Endothelial cell of umbilical vein (primary cell): Measurements from ENCODE around the gene SPIRE2. TPM values are rescaled to one million over a fixed set of nuclear protein-coding genes. Genes with fewer than 3 reads are reported as not detected.

Experiments
- BruUV-seq: library from RNA; stranded (reverse); fragments of 400-500 nt; replicated peaks from 2 replicates; lab custom pipeline; 2021; lab: Mats Ljungman, UMichigan
- CTCF ChIA-PET: fragments of 300-600, 350-600 bp; sonication (Branson Sonifier 250); formaldehyde crosslinking; loops from one replicate; lab custom pipeline; 2021; ENCODE audit warnings: antibody characterized with exemption, inconsistent platforms; lab: Charles Lee
- POLR2A ChIA-PET: fragments of 300-600, 350-600 bp; sonication (Branson Sonifier 250); formaldehyde crosslinking; loops from one replicate; lab custom pipeline; 2021; ENCODE audit warnings: antibody characterized with exemption, inconsistent platforms; lab: Charles Lee
- DNase-seq: peaks from one replicate; pipeline ENCODE4 v3.0.0-alpha.2; 2011; ENCODE audit warnings: low read depth, low spot score
- FAIRE-seq: peaks from 2 replicates; lab custom pipeline; 2011; peaks lifted over from hg19 to GRCh38; lab: Jason Lieb, UNC
- H2AFZ ChIP-seq: 2 replicates; pipeline ENCODE4 v1.6.0; 2012; ENCODE audit warnings: low read depth, low read length, control low read depth, inconsistent platforms
- H3K27ac ChIP-seq: 2 replicates; pipeline ENCODE4 v1.5.1; 2011; ENCODE audit warnings: low read depth, mild to moderate bottlenecking, control low read depth, low read length, moderate library complexity; ENCODE audit not compliant: insufficient read depth
- H3K27me3 ChIP-seq, 2 experiments: 2 replicates each; pipeline versions ENCODE4 v1.6.0 to v1.6.1; 2011; ENCODE audit warnings: low read length in 2 of 2, mixed read lengths in 1 of 2; ENCODE audit not compliant: control insufficient read depth in 2 of 2, insufficient read depth in 2 of 2
- H3K36me3 ChIP-seq, 2 experiments: 2 replicates in 1 of 2; 3 replicates in 1 of 2; pipeline ENCODE4 v1.5.1; 2011; ENCODE audit warnings: low read length in 2 of 2, mild to moderate bottlenecking in 1 of 2, moderate library complexity in 1 of 2; ENCODE audit not compliant: control insufficient read depth in 2 of 2, insufficient read depth in 2 of 2; ENCODE audit errors: extremely low read depth in 1 of 2
- H3K4me1 ChIP-seq: 3 replicates; pipeline ENCODE4 v1.5.1; 2011; ENCODE audit warnings: mild to moderate bottlenecking, low read length; ENCODE audit not compliant: control insufficient read depth, insufficient read depth; ENCODE audit errors: extremely low read depth
- H3K4me2 ChIP-seq: 2 replicates; pipeline ENCODE4 v1.6.1; 2011; ENCODE audit warnings: low read length, control low read depth, mixed read lengths; ENCODE audit not compliant: insufficient read depth
- H3K4me3 ChIP-seq, 3 experiments: fragments of 200-600 bp in 1 of 3; sonication (generic), shearing (Covaris generic) in 1 of 3; replicated peaks in 1 of 3; 2 replicates each; pipeline ENCODE4 v1.5.1; 2011 to 2016; ENCODE audit warnings: control low read depth in 3 of 3, low read length in 3 of 3, mild to moderate bottlenecking in 2 of 3, inconsistent platforms in 1 of 3, low read depth in 1 of 3, moderate library complexity in 1 of 3; ENCODE audit not compliant: insufficient read depth in 1 of 3
- H3K79me2 ChIP-seq: 2 replicates; pipeline ENCODE4 v1.6.0; 2012; ENCODE audit warnings: low read length, inconsistent platforms; ENCODE audit not compliant: control insufficient read depth, insufficient read depth
- H3K9ac ChIP-seq: replicated peaks from 2 replicates; pipeline ENCODE3; 2011; ENCODE audit warnings: low read length, control low read depth; ENCODE audit not compliant: insufficient read depth; ENCODE audit errors: extremely low read depth
- H3K9me1 ChIP-seq: replicated peaks from 3 replicates; pipeline ENCODE4 v1.6.0; 2011; ENCODE audit warnings: mild to moderate bottlenecking, low read length; ENCODE audit not compliant: control insufficient read depth, insufficient read depth; ENCODE audit errors: extremely low read depth
- H3K9me3 ChIP-seq: replicated peaks from 2 replicates; pipeline ENCODE4 v1.5.1; 2012; ENCODE audit warnings: low read length, inconsistent platforms; ENCODE audit not compliant: control insufficient read depth, insufficient read depth
- H4K20me1 ChIP-seq: replicated peaks from 2 replicates; pipeline ENCODE3; 2011; ENCODE audit warnings: mild to moderate bottlenecking, low read length; ENCODE audit not compliant: control insufficient read depth, insufficient read depth; ENCODE audit errors: extremely low read depth
- EZH2 ChIP-seq: IDR thresholded peaks from 2 replicates; pipeline ENCODE4 v1.6.1; 2012; ENCODE audit warnings: borderline replicate concordance, low read depth, mild to moderate bottlenecking, moderate library complexity, low read length, inconsistent platforms; ENCODE audit not compliant: severe bottlenecking
- FOS ChIP-seq: IDR thresholded peaks from 2 replicates; pipeline ENCODE4 v1.6.1; 2011; ENCODE audit warnings: mild to moderate bottlenecking, low read length, moderate library complexity, borderline replicate concordance; ENCODE audit not compliant: insufficient read depth
- GATA2 ChIP-seq: IDR thresholded peaks from 2 replicates; pipeline ENCODE4 v1.7.0; 2011; ENCODE audit warnings: low read depth, mild to moderate bottlenecking, moderate library complexity, mixed read lengths, low read length; ENCODE audit not compliant: insufficient read length, insufficient read depth
- JUN ChIP-seq: IDR thresholded peaks from 2 replicates; pipeline ENCODE4 v1.6.1; 2011; ENCODE audit warnings: borderline replicate concordance, low read depth; ENCODE audit not compliant: insufficient read length, insufficient read depth
- POLR2A ChIP-seq: IDR thresholded peaks from 2 replicates; pipeline ENCODE4 v1.6.1; 2012; ENCODE audit warnings: low read depth, mild to moderate bottlenecking, control low read depth, low read length
- POLR2AphosphoS5 ChIP-seq: IDR thresholded peaks from 2 replicates; pipeline ENCODE4 v1.6.1; 2012; ENCODE audit warnings: low read depth, mild to moderate bottlenecking, control low read depth, low read length, moderate library complexity; ENCODE audit not compliant: insufficient read depth
- dilution Hi-C: fragments of 300-500 bp; cut with MboI; formaldehyde crosslinking; loops from one replicate; pipeline ENCODE4 v1.15.0; 2019; ENCODE audit warnings: low sequenced_read_pairs; ENCODE audit not compliant: extremely low pct_ligation_motif_present
- intact Hi-C: fragments of 100-400 bp; cut with micrococcal nuclease; formaldehyde crosslinking; loops from one replicate; pipeline ENCODE4 v1.10.0; 2022
- polyA plus RNA-seq, 4 experiments: library from polyadenylated mRNA; depleted of rRNA in 3 of 4; stranded (reverse) in 3 of 4; unstranded in 1 of 4; fragments of >200 nt; gene quantifications; 2 replicates each; pipeline versions ENCODE4 v1.2.1 to v1.2.3, GENCODE V29; 2011 to 2012; ENCODE audit warnings: missing spikeins in 1 of 4
- total RNA-seq: library from RNA; stranded (reverse); gene quantifications from 2 replicates; pipeline ENCODE4 v1.2.3, GENCODE V29; 2021
- TF ChIP-seq, protein P1 (sequence below), 2 donors: IDR thresholded peaks; 1 replicate in 1 of 2; 2 replicates in 1 of 2; pipeline ENCODE4 v1.5.1; 2011; ENCODE audit warnings: low read length in 2 of 2, mild to moderate bottlenecking in 2 of 2, moderate library complexity in 2 of 2, control low read depth in 1 of 2, inconsistent platforms in 1 of 2, low read depth in 1 of 2; ENCODE audit not compliant: insufficient read depth in 1 of 2; ENCODE audit errors: extremely low read depth in 1 of 2
- TF ChIP-seq, protein P2 (sequence below): IDR thresholded peaks from 2 replicates; pipeline ENCODE4 v1.6.1; 2011; ENCODE audit not compliant: insufficient read depth, insufficient read length

The SPIRE2 gene
- total and polyA plus RNA-seq, 2 donors (not counting 3 experiments of a cell fraction or from before 2014, with no cell fraction given): 1.2 to 3.1 TPM

DNA sequence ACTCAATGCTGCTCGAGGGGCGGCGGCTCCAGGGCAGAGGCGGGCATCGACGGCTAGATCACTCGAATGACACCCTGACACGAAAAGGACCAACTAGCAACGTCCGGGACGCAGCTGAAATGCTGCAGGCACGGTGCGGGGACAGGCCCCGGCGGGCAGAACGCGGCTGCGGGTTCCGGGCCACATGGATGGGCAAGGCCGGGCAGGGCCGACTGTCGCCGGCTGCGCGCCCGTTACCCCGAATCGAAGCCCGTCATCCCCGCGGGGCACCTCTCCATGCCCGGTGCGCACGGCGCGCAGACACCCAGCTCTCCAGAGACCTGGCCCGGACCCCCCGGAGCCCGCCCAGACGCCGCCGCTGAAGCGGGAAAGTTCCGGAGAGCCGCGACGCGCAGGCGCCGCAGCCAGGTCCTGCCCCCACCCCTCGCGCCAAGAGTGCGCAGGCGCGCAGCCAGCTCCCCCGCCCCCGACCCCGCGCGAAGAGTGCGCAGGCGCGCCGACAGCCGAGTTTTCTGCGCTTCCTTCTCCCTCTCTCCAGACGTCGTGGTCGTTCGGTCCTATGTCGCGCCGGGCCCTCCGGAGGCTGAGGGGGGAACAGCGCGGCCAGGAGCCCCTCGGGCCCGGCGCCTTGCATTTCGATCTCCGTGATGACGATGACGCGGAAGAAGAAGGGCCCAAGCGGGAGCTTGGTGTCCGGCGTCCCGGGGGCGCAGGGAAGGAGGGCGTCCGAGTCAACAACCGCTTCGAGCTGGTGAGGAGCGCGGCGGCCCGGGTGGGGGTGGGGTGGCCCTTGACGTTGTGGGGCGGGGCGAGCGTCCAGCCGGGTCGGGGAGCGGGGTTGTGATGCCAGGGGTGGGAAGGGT, 45.1 kb downstream of the SPIRE2 start, which contains the start of gene TCF25:
TSS of gene TCF25 (plus strand) at position 484 of the 863 bp plus-strand sequence. CDS start at position 560, 76 bp downstream.
- TF ChIP-seq GATA2 (no peak), FOS (no peak), POLR2AphosphoS5 (peak; percentile 84), EZH2 (no peak), POLR2A (peak; percentile 91), JUN (no peak)
- TF ChIP-seq, protein P1, sequence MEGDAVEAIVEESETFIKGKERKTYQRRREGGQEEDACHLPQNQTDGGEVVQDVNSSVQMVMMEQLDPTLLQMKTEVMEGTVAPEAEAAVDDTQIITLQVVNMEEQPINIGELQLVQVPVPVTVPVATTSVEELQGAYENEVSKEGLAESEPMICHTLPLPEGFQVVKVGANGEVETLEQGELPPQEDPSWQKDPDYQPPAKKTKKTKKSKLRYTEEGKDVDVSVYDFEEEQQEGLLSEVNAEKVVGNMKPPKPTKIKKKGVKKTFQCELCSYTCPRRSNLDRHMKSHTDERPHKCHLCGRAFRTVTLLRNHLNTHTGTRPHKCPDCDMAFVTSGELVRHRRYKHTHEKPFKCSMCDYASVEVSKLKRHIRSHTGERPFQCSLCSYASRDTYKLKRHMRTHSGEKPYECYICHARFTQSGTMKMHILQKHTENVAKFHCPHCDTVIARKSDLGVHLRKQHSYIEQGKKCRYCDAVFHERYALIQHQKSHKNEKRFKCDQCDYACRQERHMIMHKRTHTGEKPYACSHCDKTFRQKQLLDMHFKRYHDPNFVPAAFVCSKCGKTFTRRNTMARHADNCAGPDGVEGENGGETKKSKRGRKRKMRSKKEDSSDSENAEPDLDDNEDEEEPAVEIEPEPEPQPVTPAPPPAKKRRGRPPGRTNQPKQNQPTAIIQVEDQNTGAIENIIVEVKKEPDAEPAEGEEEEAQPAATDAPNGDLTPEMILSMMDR (IDR thresholded peaks at IDR 0.05; ENCODE audit: extremely low read depth in 1 of 2, insufficient read depth in 1 of 2, low read depth in 1 of 2, low read length in 2 of 2): no peak
- TF ChIP-seq, protein P2, sequence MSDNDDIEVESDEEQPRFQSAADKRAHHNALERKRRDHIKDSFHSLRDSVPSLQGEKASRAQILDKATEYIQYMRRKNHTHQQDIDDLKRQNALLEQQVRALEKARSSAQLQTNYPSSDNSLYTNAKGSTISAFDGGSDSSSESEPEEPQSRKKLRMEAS: no peak
- CTCF ChIA-PET: interaction anchor here (0.6 to 2.2 kb wide), 8 partner anchors 10 to 250 kb away, joined by 3 to 20 read pairs (median 5); no protein-coding TSS in a partner anchor
- DNase-seq: peak; percentile 92
- peak within 1 kb of the TSS; percentile 100 for H3K9ac ChIP-seq
- H4K20me1 ChIP-seq: peaks cover 13% of the 10 kb centered on the region
- peaks cover 8% of the 10 kb centered on the region for H3K4me1 ChIP-seq
- peak within 1 kb of the TSS; percentile 69 for H2AFZ ChIP-seq
- no peaks in the 10 kb centered on the region for H3K27me3 ChIP-seq
- H3K4me3 ChIP-seq: peak within 1 kb of the TSS; percentile 76 to 86 (median 85)
- POLR2A ChIA-PET: interaction anchor here (0.6 to 2.2 kb wide), 8 partner anchors 9 to 112 kb away, joined by 3 to 8 read pairs (median 4); partner anchors contain the start of gene TUBB3
- peak within 1 kb of the TSS; percentile 84 for H3K4me2 ChIP-seq
- H3K36me3 ChIP-seq: peaks cover 0 to 9% of the 10 kb centered on the region in 2 experiments
- H3K9me3 ChIP-seq: no peaks in the 10 kb centered on the region
- intact Hi-C loops (loop anchor here (1.0 kb wide), 3 partner anchors 9 to 173 kb away; no protein-coding TSS in a partner anchor), dilution Hi-C loops (no loop called here)
- peaks cover 33% of the 10 kb centered on the region for H3K79me2 ChIP-seq
- no peaks in the 10 kb centered on the region for H3K9me1 ChIP-seq
- FAIRE-seq: peak; percentile 74
- peak within 1 kb of the TSS; percentile 99 for H3K27ac ChIP-seq
- BruUV-seq: TSS peak; percentile 79
